Activated gamma-delta T cell (primary cell): ENCODE measurements around the gene DNAJC22.
"Not testable (repeated sequence)": the region's sequence is repeated elsewhere in the genome, so short reads cannot be mapped to it uniquely, and the experiment has no call there.

Source experiments
- DNase-seq: peaks from one replicate; lab custom pipeline; 2025; lab: John Stamatoyannopoulos, UW
- total RNA-seq, 2 donors: gene quantifications; one replicate each; lab custom pipeline; 2026; lab: John Stamatoyannopoulos, UW

DNAJC22 gene
- total RNA-seq: 0 to 0.05 reads per million in 2 donors

GRCh38 chr12:49346659-49347310 is at the start of gene DNAJC22:
Gene DNAJC22, plus strand, starts transcription at chr12:49346888. Its CDS starts 1,985 bp downstream, at chr12:49348873.
- DNase-seq: no peak

GRCh38 chr12:49297695-49298060 is 49.0 kb upstream of the DNAJC22 start:
- no peak for DNase-seq

- DNase-seq: no peak
These were observed 48.5 kb upstream of the DNAJC22 start for GRCh38 chr12:49298160-49298559.

- DNase-seq: no peak
These were observed 44.9 kb upstream of the DNAJC22 start for GRCh38 chr12:49301760-49302159.

DNA sequence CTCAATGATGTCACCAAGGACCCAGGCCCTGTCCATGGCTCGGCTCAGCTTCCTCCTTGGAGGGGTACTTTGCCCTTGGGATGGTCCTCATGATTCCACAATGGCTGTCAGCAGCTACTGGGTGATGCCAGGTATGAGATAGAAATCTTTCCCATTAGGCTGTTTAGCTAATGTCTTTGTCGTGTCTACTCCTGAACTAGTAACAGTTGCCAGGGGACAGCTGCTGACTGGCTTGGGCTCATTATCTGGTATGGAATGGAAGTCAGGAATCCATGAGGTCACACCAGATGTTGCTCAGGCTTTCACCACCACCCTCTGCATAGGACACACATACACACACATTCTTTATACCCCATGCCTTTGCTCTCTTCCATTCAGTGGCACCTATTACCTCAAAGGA is 42.5 kb upstream of the DNAJC22 start:
- DNase-seq: no peak

DNA sequence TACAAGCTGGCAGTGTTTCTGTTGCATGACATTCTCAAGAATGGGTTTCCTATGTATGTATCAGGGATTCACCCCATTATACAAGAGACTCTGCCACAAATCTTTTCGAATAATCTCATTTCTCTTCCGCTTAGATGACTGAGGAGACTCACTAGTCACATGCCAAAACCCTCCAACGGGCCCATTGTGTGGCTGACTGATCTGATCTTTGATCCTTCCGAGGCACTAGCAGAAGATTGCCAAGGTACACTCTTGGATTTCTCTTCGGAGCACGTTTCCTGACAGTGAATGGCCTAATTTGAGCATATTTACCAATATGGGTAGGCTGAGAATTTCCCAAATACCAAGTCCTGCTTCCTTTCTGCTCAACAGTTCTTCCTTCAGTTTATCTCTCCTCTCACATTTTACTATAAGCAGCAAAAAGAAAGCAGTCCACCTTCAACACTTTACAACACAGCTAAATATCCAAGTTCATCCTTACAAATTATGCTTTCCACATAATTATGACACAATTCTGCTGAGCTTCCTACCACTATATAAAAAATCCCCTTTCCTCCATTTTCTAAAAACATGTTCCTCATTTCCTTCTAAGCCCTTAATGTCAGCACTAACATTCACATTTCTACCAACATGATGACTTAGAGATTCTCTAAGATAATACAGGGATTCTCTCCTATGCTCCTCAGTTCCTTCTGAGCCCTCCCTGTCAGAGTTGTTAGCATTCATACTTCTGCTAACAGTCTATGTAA is 40.8 kb upstream of the DNAJC22 start:
- DNase-seq: no peak

DNA sequence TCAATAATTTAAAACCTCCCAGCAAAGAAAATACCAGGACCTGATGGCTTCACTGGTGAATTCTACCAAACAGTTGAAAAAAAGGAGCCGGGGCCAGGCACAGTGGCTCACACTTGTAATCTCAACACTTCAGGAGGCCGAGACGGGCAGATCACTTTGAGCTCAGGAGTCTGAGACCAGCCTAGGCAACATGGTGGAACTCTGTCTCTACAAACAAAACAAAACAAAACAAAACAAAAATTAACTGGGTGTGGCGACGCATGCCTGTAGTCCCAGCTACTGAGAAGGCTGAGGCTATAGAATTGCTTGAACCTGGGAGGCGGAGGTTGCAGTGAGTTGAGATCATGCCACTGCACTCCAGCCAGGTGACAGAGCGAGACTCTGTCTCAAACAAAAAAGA is 37.3 kb upstream of the DNAJC22 start:
- DNase-seq: no peak

GRCh38 chr12:49310451-49311000 is 36.2 kb upstream of the DNAJC22 start:
- DNase-seq: not testable (repeated sequence)

DNA sequence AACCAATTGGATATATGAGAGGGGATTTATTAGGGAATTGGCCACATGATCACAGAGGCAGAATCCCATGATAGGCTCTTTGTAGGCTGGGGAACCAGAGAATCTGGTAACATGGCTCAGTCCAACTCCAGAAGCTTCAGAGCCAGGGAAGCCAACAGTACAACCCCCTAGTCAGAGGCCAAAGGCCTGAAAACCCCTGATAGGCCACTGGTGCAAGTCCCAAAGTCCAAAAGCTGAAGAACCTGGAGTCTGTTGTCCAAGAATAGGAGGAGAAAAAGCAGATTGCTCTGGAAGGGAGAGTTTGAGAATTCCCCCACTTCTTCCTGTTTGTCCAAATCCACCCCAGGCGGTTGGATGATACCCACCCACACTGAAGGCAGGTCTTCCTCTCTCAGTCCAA is 31.9 kb upstream of the DNAJC22 start:
- no peak for DNase-seq

- DNase-seq: not testable (repeated sequence)
These were observed 29.6 kb upstream of the DNAJC22 start for GRCh38 chr12:49317118-49317517.

- DNase-seq: not testable (repeated sequence)
These were observed 26.1 kb upstream of the DNAJC22 start for GRCh38 chr12:49320411-49321103.

- no peak for DNase-seq
These were observed 24.4 kb upstream of the DNAJC22 start for GRCh38 chr12:49322367-49322707.

- DNase-seq: peak; percentile 85
These were observed 23.8 kb upstream of the DNAJC22 start, which contains the start of gene TROAP for GRCh38 chr12:49322708-49323523. Gene TROAP, plus strand, starts transcription at chr12:49323255. Its CDS starts 354 bp downstream, at chr12:49323609.

DNA sequence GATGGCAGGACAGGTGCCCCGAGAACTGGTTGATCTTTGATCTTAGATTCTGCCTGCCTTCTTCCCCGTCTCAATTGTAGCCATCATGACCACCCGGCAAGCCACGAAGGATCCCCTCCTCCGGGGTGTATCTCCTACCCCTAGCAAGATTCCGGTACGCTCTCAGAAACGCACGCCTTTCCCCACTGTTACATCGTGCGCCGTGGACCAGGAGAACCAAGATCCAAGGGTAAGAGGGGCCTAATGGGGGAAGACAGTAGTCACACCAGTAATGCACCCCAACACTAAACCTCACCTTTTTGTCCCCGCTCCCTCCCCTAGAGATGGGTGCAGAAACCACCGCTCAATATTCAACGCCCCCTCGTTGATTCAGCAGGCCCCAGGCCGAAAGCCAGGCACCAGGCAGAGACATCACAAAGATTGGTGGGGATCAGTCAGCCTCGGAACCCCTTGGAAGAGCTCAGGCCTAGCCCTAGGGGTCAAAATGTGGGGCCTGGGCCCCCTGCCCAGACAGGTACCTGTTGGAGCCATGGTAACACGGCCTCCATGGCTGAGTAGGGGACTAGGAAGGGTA is 23.1 kb upstream of the DNAJC22 start:
- no peak for DNase-seq

DNA sequence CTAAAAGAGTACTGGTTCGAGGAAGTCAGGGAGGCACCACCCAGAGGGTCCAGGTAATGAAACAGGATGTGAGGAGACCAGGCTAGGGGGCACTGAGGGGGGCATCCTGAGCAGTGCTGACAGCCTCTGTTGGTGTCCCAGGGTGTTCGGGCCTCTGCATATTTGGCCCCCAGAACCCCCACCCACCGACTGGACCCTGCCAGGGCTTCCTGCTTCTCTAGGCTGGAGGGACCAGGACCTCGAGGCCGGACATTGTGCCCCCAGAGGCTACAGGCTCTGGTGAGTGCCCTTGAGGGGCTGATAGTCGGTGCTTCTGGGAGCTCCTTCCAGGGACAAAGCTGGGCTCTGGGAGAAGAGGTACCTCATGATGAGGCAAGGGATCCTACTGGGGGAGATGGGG is 21.1 kb upstream of the DNAJC22 start:
- no peak for DNase-seq

GRCh38 chr12:49327368-49327767 is 19.3 kb upstream of the DNAJC22 start:
- no peak for DNase-seq

DNA sequence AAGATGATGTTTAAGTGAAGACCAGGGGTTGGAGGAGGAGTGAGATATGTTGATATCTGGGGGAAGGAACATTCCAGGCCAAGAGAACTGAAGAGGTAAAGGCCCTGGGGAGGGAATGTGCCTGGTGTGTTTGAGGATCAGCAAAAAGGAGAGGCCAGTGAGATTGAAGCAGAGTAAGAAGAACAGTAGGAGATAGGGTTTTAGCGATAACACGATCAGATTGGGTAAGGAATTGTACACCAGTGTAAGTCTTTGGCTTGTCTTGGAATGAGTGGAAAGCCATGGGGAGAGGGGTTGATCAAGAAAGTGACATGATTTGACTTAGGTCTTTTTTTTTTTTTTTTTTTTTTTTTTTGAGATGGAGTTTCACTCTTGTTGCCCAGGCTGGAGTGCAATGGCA is 18.8 kb upstream of the DNAJC22 start:
- DNase-seq: no peak

DNA sequence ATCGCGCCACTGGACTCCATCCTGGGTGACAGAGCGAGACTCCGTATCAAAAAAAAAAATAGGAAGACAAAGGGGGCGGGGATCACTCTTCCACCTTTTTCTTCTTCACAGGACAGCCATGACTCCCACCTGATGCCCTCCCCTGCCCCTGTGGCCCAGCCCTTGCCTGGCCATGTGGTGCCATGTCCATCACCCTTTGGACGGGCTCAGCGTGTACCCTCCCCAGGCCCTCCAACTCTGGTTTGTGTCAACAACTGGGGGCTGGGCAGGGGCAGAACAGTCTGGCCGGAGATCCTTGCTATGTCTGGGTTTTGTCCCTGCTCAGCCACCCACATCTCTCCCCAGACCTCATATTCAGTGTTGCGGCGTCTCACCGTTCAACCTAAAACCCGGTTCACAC is 17.9 kb upstream of the DNAJC22 start:
- DNase-seq: no peak

GRCh38 chr12:49330032-49330619 is 16.6 kb upstream of the DNAJC22 start:
- DNase-seq: no peak

GRCh38 chr12:49330631-49331379 is 15.9 kb upstream of the DNAJC22 start:
- DNase-seq: no peak
